ACHN (cell line): ENCODE results near the gene SPSB1.
A peak's percentile ranks its signal among the peaks of the same experiment; 100 is the strongest.

Source experiments
- DNase-seq: peaks from one replicate; pipeline ENCODE4 v3.0.0-alpha.2; 2015
- in situ Hi-C: cut with HindIII; loops from 2 replicates; pipeline ENCODE4 v1.10.0; 2017; ENCODE audit warnings: low sequenced_read_pairs, low pct_ligation_motif_present, low pct_unique_long_range_greater_than_20kb

The SPSB1 gene

GRCh38 chr1:9292361-9293240 lies at the start of gene SPSB1:
Gene SPSB1, plus strand, starts transcription at chr1:9292894. Its CDS starts 62,998 bp downstream, at chr1:9355892.
- in situ Hi-C loops = no loop called here
- DNase-seq = peak; percentile 80

GRCh38 chr1:9243066-9243739 lies 49.5 kb upstream of the SPSB1 start:
- DNase-seq = no peak
- in situ Hi-C loops = no loop called here

- in situ Hi-C loops = no loop called here
- no peak for DNase-seq
Measured at GRCh38 chr1:9244501-9245229, 48.0 kb upstream of the SPSB1 start.

DNA sequence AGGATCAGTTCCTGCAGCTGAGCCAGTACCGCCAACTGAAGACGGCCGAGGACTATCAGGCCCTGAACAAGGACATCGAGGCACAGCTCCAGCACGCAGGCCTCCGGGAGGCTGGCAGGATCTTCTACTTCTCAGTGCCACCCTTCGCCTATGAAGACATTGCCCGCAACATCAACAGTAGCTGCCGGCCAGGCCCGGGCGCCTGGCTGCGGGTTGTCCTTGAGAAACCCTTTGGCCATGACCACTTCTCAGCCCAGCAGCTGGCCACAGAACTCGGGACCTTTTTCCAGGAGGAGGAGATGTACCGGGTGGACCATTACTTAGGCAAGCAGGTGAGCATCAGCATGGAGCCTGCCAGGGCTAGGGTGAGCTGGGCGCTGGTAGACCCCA lies 47.5 kb upstream of the SPSB1 start:
- in situ Hi-C loops = no loop called here
- no peak for DNase-seq

DNA sequence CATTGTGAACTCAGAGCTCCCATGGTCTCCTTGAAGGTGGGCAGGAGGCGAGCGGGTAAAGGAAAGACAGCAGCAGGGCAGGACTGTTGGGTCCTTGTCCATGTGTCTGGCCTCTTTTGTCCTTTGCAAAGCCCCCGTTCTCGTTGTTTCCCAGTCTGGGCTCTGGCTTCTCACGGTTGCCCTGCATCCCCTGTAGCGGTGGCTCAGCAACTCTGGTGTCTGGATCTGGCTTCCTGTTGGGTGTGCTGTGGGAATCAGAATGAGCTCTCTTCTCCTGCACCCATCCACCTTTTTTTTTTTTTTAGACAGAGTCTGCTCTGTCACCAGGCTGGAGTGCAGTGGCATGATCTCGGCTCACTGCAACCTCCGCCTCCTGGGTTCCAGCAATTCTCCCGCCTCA lies 47.0 kb upstream of the SPSB1 start:
- DNase-seq = no peak
- in situ Hi-C loops = no loop called here

- no peak for DNase-seq
- in situ Hi-C loops = no loop called here
Measured at GRCh38 chr1:9246215-9246614, 46.5 kb upstream of the SPSB1 start.

- DNase-seq = no peak
- in situ Hi-C loops = no loop called here
Measured at GRCh38 chr1:9246841-9247785, 45.6 kb upstream of the SPSB1 start.

GRCh38 chr1:9247894-9248293 lies 44.8 kb upstream of the SPSB1 start:
- DNase-seq = no peak
- in situ Hi-C loops = no loop called here

DNA sequence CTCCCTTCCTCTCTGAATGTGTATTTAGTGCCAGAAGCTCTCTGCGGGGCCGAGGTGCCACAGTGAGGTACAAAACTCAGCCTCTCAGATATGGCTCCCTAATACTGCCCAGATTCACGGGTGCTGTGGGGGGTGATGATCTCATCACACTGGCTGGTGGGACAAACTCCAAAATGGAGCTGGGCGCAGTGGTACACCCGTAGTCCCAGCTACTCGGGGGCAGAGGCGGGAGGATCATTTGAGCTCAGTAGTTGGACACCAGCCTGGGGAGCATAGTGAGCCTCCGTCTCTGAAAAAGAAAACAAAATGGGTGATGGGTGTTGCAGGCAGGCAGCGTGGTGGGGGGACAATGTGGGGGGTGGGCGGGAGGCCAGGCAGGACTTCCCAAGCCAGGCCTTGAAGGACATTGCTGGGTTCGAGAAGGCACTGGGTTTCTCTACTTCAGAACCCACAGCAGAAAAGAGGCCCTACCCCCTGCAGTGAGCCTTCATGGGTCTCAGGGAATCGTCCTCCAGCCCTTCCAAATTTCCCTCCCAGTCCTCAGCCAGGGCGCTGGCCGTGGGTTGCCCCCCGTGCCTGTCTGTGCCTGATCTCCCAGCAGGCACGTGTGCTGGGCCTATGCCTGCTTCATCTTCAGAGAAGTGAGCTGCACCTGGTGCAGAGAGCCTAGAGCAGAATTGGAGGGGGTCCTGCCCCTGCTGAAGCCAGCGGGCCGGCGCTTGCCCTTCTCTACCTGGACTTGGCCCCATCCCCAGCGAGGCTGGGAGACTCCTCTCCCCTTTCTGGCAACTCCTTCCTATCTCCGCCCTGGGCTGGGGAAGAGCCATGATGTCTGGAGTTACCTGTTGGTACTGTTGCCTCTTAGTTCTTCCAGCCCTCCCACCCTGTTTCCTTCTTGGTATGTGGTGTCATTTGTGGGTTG lies 44.1 kb upstream of the SPSB1 start:
- DNase-seq = no peak
- in situ Hi-C loops = no loop called here

DNA sequence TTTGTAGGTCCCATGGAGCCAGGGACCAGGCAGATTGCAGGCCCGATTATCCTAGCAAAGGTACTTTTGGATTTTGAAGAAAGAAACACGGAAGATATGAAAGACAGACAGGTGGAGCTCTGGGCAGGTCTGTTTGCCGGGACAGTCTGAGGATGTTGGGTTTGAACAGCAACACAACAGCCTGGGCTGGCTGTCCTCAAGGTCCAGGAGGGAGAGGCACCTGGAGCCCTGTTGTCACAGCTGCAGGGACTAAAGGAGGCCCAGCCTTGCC lies 43.5 kb upstream of the SPSB1 start:
- DNase-seq = no peak
- in situ Hi-C loops = no loop called here

GRCh38 chr1:9249534-9250410 lies 42.9 kb upstream of the SPSB1 start:
- DNase-seq = peak; percentile 44
- in situ Hi-C loops = no loop called here

DNA sequence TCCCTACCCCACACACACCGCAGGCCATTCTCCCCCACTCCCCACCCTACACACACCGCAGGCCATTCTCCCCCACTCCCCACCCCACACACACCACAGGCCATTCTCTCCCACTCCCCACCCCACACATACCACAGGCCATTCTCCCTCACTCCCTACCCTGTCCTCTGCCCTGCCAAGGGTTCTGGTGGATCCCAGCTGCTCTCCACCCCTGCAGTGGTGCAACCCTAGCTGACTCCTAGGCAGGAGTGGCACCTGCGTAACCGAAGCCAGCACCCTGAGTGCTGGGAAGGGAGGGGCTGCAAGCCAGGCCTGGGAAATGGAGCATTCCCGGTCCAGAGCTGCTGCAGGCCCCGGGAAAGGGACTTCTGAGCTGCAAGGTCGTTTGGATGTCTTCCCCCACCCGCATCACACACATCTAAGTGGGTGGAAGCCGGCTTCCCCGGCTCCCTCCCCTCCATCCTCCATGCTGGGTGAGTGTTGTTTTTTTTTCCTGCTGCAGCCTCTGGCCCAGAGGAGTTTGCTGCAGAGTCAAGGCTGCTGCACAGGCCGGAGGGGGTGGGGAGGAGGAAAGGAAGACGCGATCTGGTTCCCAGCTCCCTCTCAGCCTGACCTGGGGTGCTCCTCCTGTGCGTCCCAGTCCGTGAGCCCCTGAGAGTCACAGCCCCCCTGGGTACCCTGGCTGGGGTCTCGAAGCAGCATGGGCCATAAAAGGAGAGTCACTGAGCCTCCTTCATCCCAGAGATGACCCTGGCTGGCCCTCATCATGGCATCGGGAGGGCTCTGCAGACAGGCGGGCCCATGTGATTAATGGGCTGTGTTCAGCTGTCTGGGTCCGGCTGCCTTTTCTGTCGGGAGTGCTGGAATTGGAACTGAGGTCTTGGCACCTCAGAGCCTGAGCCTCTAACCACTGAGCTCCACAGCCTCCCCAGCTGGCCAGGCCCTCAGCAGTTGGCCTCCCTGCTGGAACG lies 42.0 kb upstream of the SPSB1 start:
- in situ Hi-C loops = no loop called here
- DNase-seq = no peak

DNA sequence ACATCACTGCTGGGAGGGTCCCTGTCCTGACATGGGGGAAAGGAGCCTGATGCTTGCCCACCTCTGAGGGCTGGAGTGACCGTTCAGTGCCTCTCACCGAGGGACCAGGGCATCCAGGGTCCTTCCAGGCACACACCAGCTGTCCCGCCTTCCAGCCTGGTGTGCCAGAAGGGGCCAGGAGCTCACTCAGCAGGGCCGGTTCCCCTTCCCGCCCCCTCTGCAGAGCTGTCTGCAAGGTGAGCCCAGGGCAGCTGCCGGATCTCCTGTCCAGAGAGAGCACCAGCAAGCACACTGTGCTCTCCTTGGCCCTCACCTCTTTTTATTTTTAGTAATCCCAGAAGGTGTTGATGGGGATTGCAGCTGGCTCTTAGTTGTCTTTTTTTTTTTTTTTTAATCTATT lies 41.2 kb upstream of the SPSB1 start:
- no peak for DNase-seq
- in situ Hi-C loops = no loop called here

DNA sequence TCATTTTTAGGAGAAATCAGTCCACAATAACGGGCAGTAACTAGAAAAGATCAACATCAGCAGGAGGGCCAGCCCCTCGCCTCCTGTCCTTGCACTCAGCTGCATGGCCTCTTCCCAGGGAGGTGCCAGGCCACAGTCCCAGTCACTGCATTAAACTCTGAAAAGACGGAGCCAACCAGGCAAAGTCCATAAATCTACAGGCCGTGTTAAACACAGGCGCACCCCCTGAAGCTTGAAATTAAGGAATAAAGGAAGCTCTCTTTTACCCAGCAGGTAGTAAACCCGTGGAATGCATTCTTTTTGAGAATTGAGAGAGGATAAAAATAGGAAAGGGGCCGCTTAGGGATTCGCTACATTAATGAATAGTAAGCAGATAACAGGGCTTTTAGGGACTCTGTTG lies 39.7 kb upstream of the SPSB1 start:
- no peak for DNase-seq
- in situ Hi-C loops = no loop called here

DNA sequence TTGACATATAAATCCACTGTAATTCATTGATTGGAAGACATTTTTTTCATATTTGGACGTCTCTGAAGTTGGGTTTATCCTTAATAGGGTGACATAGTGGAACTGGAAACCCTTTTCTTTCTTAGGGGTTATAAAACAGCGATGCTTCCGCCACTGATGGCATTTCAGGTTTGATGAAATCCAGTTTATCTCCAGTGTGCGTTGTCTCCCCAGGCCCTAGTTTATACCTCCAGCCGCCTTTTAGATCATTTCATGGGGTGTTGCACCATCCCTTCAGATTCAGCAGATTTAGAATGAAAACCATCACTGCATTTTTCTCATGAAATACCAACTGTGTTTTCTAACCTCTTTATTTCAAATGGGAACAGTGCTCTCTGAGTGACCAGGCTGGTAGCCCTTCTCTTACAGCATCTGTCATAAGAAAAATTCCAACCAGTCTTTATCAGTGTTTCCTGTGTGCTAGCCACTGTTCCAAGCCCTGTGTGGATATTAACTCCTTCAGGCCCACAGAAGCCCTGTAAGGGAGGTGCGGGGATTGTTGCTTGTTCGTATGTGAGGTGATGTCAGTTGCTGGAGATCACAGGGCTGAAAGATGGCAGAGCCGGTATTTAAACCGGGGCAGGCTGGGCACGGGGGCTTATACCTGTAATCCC lies 39.1 kb upstream of the SPSB1 start:
- in situ Hi-C loops = no loop called here
- DNase-seq = no peak
